Measurements from ENCODE around the gene SPATA1. TPM values are rescaled to one million over a fixed set of nuclear protein-coding genes. Genes with fewer than 3 reads are reported as not detected.

Gene SPATA1
- total and polyA plus RNA-seq, 9 of the 15 experiments (the other 6 are each of a cell fraction or from before 2014, with no cell fraction given) = 0.79 to 2.9 (median 1.5) TPM

DNA sequence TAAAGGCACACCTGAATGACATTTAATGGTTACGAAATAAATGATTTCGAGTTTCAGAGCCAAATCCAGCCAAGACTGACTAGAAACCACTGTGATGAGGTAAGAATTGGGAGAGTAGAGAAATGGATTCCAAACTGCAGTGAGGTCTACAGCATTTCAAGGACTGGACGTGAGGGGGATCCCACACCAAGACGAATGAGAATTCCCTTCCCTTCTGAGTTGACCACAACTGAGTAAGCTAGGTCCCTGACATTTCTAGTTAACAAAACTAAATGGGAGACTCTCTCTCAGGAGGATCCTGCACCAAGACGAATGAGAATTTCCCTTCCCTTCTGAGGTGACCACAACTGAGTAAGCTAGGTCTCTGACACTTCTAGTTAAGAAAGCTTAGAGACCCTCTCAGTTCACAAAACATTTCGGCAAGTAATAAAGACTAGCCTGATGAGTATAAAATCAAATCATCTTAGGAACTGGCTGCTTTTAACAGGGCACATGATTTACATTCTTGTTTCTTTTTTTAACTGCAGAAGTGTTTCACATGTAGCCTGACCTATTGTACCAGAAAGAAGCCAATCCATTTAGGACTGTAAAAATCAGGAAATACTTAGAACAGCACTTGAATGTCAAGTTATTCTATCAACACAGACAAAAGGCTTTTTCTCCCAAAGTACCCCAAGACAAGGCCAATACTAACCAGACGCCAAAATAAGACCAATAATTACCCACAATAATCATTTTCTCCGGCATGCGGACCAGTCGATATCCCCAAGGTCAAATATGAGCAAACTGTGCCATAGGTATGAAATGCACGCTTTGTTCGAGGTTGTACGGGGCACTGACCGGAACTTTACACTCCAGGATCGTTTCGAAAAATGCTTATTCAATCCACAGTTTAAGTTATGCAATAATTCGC, 1.4 kb upstream of the SPATA1 start:
- H4K20me1 ChIP-seq (replicated peaks; ENCODE audit: control insufficient read depth, insufficient read depth, low read length) = peaks cover 18% of the 10 kb centered on the region
- in situ Hi-C loops (cut with MboI) (no loop called here), intact Hi-C loops (cut with micrococcal nuclease) (loop anchor here (2.0 to 10.0 kb wide), 3 partner anchors 70 to 200 kb away; partner anchors contain the start of genes CTBS and SAMD13)
- ChIA-PET POLR2A (interaction anchor here (0.6 to 4.1 kb wide), 9 partner anchors 9 to 110 kb away, joined by 3 to 34 read pairs (median 4); no protein-coding TSS in a partner anchor), CTCF (ENCODE audit: low intra/inter-chr PET ratio) (interaction anchor here (0.7 to 1.1 kb wide), 3 partner anchors 21 to 133 kb away, joined by 3 to 7 read pairs (median 4); no protein-coding TSS in a partner anchor)
- no peaks in the 10 kb centered on the region for H3K9me1 ChIP-seq (ENCODE audit: control insufficient read depth, insufficient read depth, low read length)
- FAIRE-seq (peak; percentile 70), ATAC-seq (peak; percentile 11), DNase-seq (ENCODE audit: extremely low read depth in 1 of 4, low spot score in 3 of 4) (peak in 2 of 4 experiments; percentile 25 to 53)
- H3K4me1 ChIP-seq (replicated peaks in 1 of 2; ENCODE audit: control insufficient read depth in 2 of 2, insufficient read depth in 2 of 2, low read length in 2 of 2) = peaks cover 4 to 10% of the 10 kb centered on the region in 2 experiments; a peak in 4 of 5 replicates
- peak overlapping the region; percentile 83; the same call in 1 of the 2 replicates for H2AFZ ChIP-seq (ENCODE audit: low read depth, low read length)
- TSS peak; percentile 41 for BruUV-seq (replicated peaks)
- 1% methylated on average over 17 of the region's 17 CpGs for WGBS (ENCODE audit: insufficient coverage, low coverage, missing lambda C conversion rate)
- peaks cover 82% of the 10 kb centered on the region for H3K79me2 ChIP-seq (ENCODE audit: control insufficient read depth, insufficient read depth, low read length)
- H3K36me3 ChIP-seq (ENCODE audit: control insufficient read depth, insufficient read depth, low read length) = peaks cover 52% of the 10 kb centered on the region
- no peaks in the 10 kb centered on the region for H3K27me3 ChIP-seq (ENCODE audit: control insufficient read depth in 2 of 2, insufficient read depth in 2 of 2, low read length in 2 of 2)
- peak overlapping the region; percentile 98 for H3K4me2 ChIP-seq (ENCODE audit: insufficient read depth, low read length)
- no peaks in the 10 kb centered on the region; the same call in 1 of the 2 replicates for H3K9me3 ChIP-seq (replicated peaks; ENCODE audit: control insufficient read depth, insufficient read depth, low read depth, low read length)
- peak overlapping the region; percentile 98 to 99 for H3K9ac ChIP-seq (ENCODE audit: insufficient read depth in 1 of 2, low read depth in 2 of 2, low read length in 2 of 2)
- H3K27ac ChIP-seq (ENCODE audit: extremely low read depth, low read depth, low read length) = peak overlapping the region; percentile 97
- peak overlapping the region; percentile 69 for H3K4me3 ChIP-seq
- TF ChIP-seq, protein P1, sequence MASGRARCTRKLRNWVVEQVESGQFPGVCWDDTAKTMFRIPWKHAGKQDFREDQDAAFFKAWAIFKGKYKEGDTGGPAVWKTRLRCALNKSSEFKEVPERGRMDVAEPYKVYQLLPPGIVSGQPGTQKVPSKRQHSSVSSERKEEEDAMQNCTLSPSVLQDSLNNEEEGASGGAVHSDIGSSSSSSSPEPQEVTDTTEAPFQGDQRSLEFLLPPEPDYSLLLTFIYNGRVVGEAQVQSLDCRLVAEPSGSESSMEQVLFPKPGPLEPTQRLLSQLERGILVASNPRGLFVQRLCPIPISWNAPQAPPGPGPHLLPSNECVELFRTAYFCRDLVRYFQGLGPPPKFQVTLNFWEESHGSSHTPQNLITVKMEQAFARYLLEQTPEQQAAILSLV (tag; IDR thresholded peaks at IDR 0.05) = 0 out of 2 replicates have a peak, but pooled peaks have one; percentile 29
- TF ChIP-seq, protein P2, sequence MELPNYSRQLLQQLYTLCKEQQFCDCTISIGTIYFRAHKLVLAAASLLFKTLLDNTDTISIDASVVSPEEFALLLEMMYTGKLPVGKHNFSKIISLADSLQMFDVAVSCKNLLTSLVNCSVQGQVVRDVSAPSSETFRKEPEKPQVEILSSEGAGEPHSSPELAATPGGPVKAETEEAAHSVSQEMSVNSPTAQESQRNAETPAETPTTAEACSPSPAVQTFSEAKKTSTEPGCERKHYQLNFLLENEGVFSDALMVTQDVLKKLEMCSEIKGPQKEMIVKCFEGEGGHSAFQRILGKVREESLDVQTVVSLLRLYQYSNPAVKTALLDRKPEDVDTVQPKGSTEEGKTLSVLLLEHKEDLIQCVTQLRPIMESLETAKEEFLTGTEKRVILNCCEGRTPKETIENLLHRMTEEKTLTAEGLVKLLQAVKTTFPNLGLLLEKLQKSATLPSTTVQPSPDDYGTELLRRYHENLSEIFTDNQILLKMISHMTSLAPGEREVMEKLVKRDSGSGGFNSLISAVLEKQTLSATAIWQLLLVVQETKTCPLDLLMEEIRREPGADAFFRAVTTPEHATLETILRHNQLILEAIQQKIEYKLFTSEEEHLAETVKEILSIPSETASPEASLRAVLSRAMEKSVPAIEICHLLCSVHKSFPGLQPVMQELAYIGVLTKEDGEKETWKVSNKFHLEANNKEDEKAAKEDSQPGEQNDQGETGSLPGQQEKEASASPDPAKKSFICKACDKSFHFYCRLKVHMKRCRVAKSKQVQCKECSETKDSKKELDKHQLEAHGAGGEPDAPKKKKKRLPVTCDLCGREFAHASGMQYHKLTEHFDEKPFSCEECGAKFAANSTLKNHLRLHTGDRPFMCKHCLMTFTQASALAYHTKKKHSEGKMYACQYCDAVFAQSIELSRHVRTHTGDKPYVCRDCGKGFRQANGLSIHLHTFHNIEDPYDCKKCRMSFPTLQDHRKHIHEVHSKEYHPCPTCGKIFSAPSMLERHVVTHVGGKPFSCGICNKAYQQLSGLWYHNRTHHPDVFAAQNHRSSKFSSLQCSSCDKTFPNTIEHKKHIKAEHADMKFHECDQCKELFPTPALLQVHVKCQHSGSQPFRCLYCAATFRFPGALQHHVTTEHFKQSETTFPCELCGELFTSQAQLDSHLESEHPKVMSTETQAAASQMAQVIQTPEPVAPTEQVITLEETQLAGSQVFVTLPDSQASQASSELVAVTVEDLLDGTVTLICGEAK (IDR thresholded peaks at IDR 0.05) = 0 out of 2 replicates have a peak, but pooled peaks have one; percentile 37
- TF ChIP-seq, protein P2 (CRISPR knock-in tag; IDR thresholded peaks at IDR 0.05) = no peak
- no peak for TF ChIP-seq PCBP2 (IDR thresholded peaks at IDR 0.05; ENCODE audit: low read depth, low read length, poor library complexity, severe bottlenecking)
- no peak; the same call in 1 of the 2 replicates for TF ChIP-seq CEBPG (CRISPR knock-in tag; IDR thresholded peaks at IDR 0.05)
- TF ChIP-seq CEBPG (tag; conservative IDR thresholded peaks at IDR 0.05 in 1 of 2, IDR thresholded peaks at IDR 0.05 in 1 of 2) = peak; percentile 82 to 92
- TF ChIP-seq, protein P3, sequence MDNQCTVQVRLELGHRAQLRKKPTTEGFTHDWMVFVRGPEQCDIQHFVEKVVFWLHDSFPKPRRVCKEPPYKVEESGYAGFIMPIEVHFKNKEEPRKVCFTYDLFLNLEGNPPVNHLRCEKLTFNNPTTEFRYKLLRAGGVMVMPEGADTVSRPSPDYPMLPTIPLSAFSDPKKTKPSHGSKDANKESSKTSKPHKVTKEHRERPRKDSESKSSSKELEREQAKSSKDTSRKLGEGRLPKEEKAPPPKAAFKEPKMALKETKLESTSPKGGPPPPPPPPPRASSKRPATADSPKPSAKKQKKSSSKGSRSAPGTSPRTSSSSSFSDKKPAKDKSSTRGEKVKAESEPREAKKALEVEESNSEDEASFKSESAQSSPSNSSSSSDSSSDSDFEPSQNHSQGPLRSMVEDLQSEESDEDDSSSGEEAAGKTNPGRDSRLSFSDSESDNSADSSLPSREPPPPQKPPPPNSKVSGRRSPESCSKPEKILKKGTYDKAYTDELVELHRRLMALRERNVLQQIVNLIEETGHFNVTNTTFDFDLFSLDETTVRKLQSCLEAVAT (IDR thresholded peaks at IDR 0.05) = peak in 1 of 2 experiments; percentile 45; a peak in 1 of 4 replicates
